GM06990 (cell line): ENCODE measurements around the gene AGBL4.

Experiments
- DNase-seq: peaks from one replicate; pipeline ENCODE4 v3.0.0-alpha.2; 2011; ENCODE audit not compliant: insufficient read length; ENCODE audit errors: extremely low read depth
- H3K27me3 ChIP-seq: replicated peaks from 2 replicates; pipeline ENCODE4 v1.6.0; 2011; ENCODE audit warnings: low read length; ENCODE audit not compliant: control insufficient read depth, insufficient read depth
- H3K36me3 ChIP-seq: 2 replicates; pipeline ENCODE4 v1.5.1; 2011; ENCODE audit warnings: low read length; ENCODE audit not compliant: control insufficient read depth, insufficient read depth
- H3K4me3 ChIP-seq: replicated peaks from 2 replicates; pipeline ENCODE4 v1.5.1; 2011; ENCODE audit warnings: low read depth, mild to moderate bottlenecking, control low read depth, low read length
- TF ChIP-seq, protein P1 (sequence below): IDR thresholded peaks from 2 replicates; pipeline ENCODE4 v1.5.1; 2011; ENCODE audit warnings: low read length, control low read depth, mild to moderate bottlenecking, inconsistent platforms; ENCODE audit not compliant: insufficient read depth, poor library complexity, severe bottlenecking

Gene AGBL4

DNA sequence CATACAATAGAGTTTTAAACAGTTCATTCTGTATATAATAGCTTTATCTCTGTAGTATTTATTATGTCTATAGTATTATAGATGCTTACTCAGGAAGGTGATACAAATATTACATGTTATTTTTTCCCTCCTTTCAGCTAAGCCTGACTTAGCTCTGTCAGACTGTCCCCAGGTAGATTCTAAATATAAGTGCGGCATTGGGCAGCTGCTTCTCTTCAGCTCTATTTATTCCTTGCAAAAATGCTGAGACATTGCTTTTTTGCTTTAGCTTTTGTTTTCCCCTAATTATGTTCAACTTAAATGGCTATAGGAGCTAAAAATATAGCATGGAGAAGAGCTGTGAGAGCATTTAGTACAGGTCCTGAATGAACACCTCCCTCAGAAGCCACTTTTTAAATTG, 1043.8 kb downstream of the AGBL4 start:
- Histone ChIP-seq H3K36me3 (no peaks in the 10 kb centered on the region), H3K4me3 (no peak overlapping the region), H3K27me3 (no peaks in the 10 kb centered on the region)
- TF ChIP-seq, protein P1, sequence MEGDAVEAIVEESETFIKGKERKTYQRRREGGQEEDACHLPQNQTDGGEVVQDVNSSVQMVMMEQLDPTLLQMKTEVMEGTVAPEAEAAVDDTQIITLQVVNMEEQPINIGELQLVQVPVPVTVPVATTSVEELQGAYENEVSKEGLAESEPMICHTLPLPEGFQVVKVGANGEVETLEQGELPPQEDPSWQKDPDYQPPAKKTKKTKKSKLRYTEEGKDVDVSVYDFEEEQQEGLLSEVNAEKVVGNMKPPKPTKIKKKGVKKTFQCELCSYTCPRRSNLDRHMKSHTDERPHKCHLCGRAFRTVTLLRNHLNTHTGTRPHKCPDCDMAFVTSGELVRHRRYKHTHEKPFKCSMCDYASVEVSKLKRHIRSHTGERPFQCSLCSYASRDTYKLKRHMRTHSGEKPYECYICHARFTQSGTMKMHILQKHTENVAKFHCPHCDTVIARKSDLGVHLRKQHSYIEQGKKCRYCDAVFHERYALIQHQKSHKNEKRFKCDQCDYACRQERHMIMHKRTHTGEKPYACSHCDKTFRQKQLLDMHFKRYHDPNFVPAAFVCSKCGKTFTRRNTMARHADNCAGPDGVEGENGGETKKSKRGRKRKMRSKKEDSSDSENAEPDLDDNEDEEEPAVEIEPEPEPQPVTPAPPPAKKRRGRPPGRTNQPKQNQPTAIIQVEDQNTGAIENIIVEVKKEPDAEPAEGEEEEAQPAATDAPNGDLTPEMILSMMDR, result no peak
- DNase-seq, result no peak

DNA sequence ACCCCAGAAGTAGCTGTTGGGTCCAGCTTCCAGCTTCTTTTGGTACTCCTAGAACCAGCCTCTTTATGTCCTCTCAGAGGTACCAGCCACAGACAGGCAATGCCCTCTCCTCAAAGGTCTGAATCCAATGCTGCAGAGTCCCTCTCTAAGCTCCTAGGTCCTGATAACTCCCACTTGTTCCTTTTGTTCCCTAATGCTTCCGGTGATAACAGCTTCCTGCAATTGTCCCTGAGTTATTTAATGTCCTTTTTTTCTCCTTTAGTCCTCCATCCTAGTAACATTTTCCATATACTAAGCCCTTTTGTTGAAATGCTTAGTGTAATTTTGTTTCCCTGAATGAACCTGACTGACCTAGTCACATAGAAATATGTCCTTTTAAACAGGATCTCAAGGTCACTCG, 1045.3 kb downstream of the AGBL4 start:
- Histone ChIP-seq H3K4me3 (no peak overlapping the region), H3K27me3 (no peaks in the 10 kb centered on the region), H3K36me3 (no peaks in the 10 kb centered on the region)
- no peak for DNase-seq
- TF ChIP-seq, protein P1, result no peak

DNA sequence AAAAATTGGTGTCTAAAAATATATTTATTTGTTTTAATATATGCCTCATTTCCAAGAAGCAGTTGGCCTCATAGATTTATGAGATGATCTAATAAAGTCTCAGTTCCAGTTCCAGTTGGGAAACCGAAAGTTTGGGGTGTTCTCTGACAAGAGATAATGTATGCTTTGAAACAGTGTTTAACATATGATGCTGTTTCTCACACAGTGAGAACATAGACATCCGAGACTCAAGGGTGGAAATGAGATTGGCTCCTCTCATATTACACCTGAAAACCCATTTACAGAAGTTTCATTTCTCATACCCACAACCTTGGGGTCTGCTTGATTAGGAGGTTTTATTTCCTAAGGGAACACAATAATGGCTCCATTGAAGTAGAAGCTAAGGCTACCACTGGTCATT, 1046.5 kb downstream of the AGBL4 start:
- TF ChIP-seq, protein P1, result no peak
- no peak overlapping the region for H3K4me3 ChIP-seq

DNA sequence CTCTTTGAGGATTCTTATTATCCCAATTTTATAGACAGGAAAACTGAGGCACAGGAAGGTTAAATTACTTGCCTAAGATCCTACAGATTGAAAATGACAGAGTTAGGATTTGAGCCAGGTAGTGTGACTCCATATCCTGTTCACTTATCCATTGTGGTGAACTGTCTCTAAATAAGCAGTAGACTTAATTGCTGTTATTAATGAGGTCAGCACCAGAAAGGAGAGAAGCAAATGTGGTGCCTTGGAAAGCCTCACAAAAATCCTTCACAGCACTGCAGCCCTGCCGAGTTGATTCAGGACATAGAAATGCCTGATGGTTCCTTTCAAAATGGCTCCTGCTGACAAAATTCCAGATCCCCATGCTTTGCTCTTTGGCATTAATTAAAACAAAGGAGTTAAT, 1053.8 kb downstream of the AGBL4 start:
- no peak for DNase-seq
- Histone ChIP-seq H3K4me3 (no peak overlapping the region), H3K36me3 (no peaks in the 10 kb centered on the region), H3K27me3 (no peaks in the 10 kb centered on the region)
- TF ChIP-seq, protein P1, result no peak

More for the DNA sequence above, 1046.5 kb downstream of the AGBL4 start:
- Histone ChIP-seq H3K27me3 (no peaks in the 10 kb centered on the region), H3K36me3 (no peaks in the 10 kb centered on the region)
- no peak for DNase-seq

DNA sequence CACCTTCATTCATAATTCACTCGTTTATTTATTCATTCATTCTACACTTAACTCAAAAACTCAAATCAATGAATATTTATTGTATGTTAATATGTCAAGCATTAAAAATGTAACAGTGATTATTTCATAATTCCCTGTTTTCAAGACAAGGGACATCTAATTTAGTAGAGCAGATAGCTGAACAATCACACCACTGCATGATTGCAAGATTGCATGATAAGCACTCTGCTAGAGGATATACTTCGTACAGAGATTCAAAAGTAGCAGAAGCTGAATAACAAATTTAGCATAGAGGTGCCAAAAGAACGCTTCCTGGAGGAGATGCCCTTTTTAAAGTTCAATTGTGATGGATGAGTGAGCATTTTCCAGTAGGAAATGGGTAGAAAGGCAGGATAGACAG, 1056.4 kb downstream of the AGBL4 start:
- TF ChIP-seq, protein P1, result no peak
- H3K4me3 ChIP-seq, result no peak overlapping the region
- H3K27me3 ChIP-seq, result no peaks in the 10 kb centered on the region
- DNase-seq, result no peak
- H3K36me3 ChIP-seq, result no peaks in the 10 kb centered on the region

DNA sequence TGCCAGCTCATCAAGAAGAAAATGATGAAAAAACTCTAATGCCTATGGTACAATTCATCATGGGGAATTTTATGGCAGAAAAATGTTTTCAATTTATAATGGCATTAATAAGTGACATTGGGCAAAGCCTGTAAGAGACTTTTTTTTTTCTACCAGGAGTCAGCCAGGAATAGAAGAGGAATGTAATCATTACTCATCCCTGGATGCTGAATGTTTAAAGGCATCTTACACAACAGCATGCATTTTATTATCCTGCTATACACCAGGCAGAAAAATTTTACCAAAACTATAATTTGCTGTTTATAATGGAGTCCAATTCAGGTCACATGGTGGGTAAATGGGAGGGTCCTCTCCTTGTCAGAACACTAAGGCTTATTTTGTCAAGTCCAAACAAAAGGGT, 1057.2 kb downstream of the AGBL4 start:
- no peak for DNase-seq
- Histone ChIP-seq H3K36me3 (no peaks in the 10 kb centered on the region), H3K4me3 (no peak overlapping the region), H3K27me3 (no peaks in the 10 kb centered on the region)
- TF ChIP-seq, protein P1, result no peak
